K562 (cell line): ENCODE results near the gene EFR3B. TPM values are rescaled to one million over a fixed set of nuclear protein-coding genes. Genes with fewer than 3 reads are reported as not detected.

Experiments
- ATAC-seq: fragments of 200-7000 bp; cut with Tn5 transposase; 3 replicates; pipeline ENCODE4 v1.9.1; 2020; ENCODE audit warnings: moderate library complexity
- BruUV-seq: library from RNA; stranded (reverse); fragments of 400-500 nt; replicated peaks from 2 replicates; lab custom pipeline; 2021; lab: Mats Ljungman, UMichigan
- CTCF ChIA-PET: fragments of 300-600 bp; formaldehyde crosslinking; extraction: SDS; loops from one replicate; lab custom pipeline; 2021; ENCODE audit warnings: low intra/inter-chr PET ratio; lab: Yijun Ruan, JAX
- POLR2A ChIA-PET: fragments of 300-600, 350-650 bp; sonication (Branson Sonifier 250); formaldehyde crosslinking; extraction: SDS; loops from one replicate; lab custom pipeline; 2021; ENCODE audit warnings: antibody characterized with exemption, inconsistent platforms; lab: Yijun Ruan, JAX
- DNase-seq, 4 experiments: peaks; one replicate each; pipeline versions ENCODE4 v3.0.0 to v3.0.0-alpha.2; 2011 to 2018; ENCODE audit warnings: low spot score in 3 of 4, mixed read lengths in 3 of 4; ENCODE audit errors: extremely low read depth in 1 of 4
- FAIRE-seq: peaks from 2 replicates; lab custom pipeline; 2011; peaks lifted over from hg19 to GRCh38; lab: Jason Lieb, UNC
- H2AFZ ChIP-seq: 2 replicates; pipeline ENCODE4 v1.6.0; 2011; ENCODE audit warnings: low read depth, low read length, control low read depth, inconsistent platforms
- H3K27ac ChIP-seq: fragments of 200-600 bp; 3 replicates; pipeline ENCODE4 v1.8.0; 2011; ENCODE audit warnings: low read depth, mild to moderate bottlenecking, control low read depth, inconsistent platforms, low read length, moderate library complexity, mixed read lengths; ENCODE audit errors: extremely low read depth
- H3K27me3 ChIP-seq, 2 experiments: fragments of 300-600 bp in 1 of 2; 2 replicates in 1 of 2; 3 replicates in 1 of 2; pipeline versions ENCODE4 v1.6.0 to v1.8.0; 2011; ENCODE audit warnings: inconsistent platforms in 2 of 2, low read length in 2 of 2, mild to moderate bottlenecking in 1 of 2, mixed read lengths in 1 of 2, moderate library complexity in 1 of 2; ENCODE audit not compliant: control insufficient read depth in 2 of 2, insufficient read depth in 2 of 2
- H3K36me3 ChIP-seq: fragments of 300-600 bp; 3 replicates; pipeline ENCODE4 v1.8.0; 2011; ENCODE audit warnings: mild to moderate bottlenecking, low read length, inconsistent platforms; ENCODE audit not compliant: control insufficient read depth, insufficient read depth
- H3K4me1 ChIP-seq, 2 experiments: fragments of 200-600 bp in 1 of 2; replicated peaks in 1 of 2; 2 replicates in 1 of 2; 3 replicates in 1 of 2; pipeline versions ENCODE4 v1.5.1 to v1.8.0; 2011; ENCODE audit warnings: inconsistent platforms in 2 of 2, low read length in 2 of 2, mild to moderate bottlenecking in 1 of 2, mixed read lengths in 1 of 2, moderate library complexity in 1 of 2; ENCODE audit not compliant: control insufficient read depth in 2 of 2, insufficient read depth in 2 of 2
- H3K4me2 ChIP-seq: 2 replicates; pipeline ENCODE4 v1.6.1; 2011; ENCODE audit warnings: low read length, control low read depth, inconsistent platforms, mixed read lengths; ENCODE audit not compliant: insufficient read depth
- H3K4me3 ChIP-seq: fragments of 200-600 bp; sonication (generic), shearing (Covaris generic); 2 replicates; pipeline ENCODE4 v1.5.1; 2016; ENCODE audit warnings: control low read depth, inconsistent platforms
- H3K79me2 ChIP-seq: fragments of 200-600 bp; 3 replicates; pipeline ENCODE4 v1.8.0; 2011; ENCODE audit warnings: low read length, inconsistent platforms; ENCODE audit not compliant: control insufficient read depth, insufficient read depth
- H3K9ac ChIP-seq, 2 experiments: 2 replicates each; pipeline versions ENCODE4 v1.6.0 to v1.6.1; 2011; ENCODE audit warnings: low read depth in 2 of 2, low read length in 2 of 2, control low read depth in 1 of 2, inconsistent platforms in 1 of 2, mild to moderate bottlenecking in 1 of 2, mixed read lengths in 1 of 2; ENCODE audit not compliant: insufficient read depth in 1 of 2
- H3K9me1 ChIP-seq: one replicate; pipeline ENCODE4 v1.6.0; 2011; ENCODE audit warnings: inconsistent platforms, mild to moderate bottlenecking, low read length, moderate library complexity; ENCODE audit not compliant: control insufficient read depth, insufficient read depth
- H3K9me3 ChIP-seq: replicated peaks from 2 replicates; pipeline ENCODE4 v1.5.1; 2011; ENCODE audit warnings: low read depth, low read length, inconsistent platforms; ENCODE audit not compliant: control insufficient read depth, insufficient read depth
- H4K20me1 ChIP-seq: replicated peaks from 2 replicates; pipeline ENCODE4 v1.6.1; 2011; ENCODE audit warnings: low read length, inconsistent platforms, mixed read lengths; ENCODE audit not compliant: control insufficient read depth, insufficient read depth
- CBX3 ChIP-seq, 2 experiments: IDR thresholded peaks; 1 replicate in 1 of 2; 2 replicates in 1 of 2; pipeline ENCODE4 v1.6.1; 2012; ENCODE audit warnings: inconsistent platforms in 2 of 2, low read length in 2 of 2, borderline replicate concordance in 1 of 2, control low read depth in 1 of 2
- CSDE1 ChIP-seq, 2 experiments: fragments of 450-650 bp; IDR thresholded peaks; 2 replicates each; pipeline ENCODE4 v1.6.1; 2016; ENCODE audit warnings: mild to moderate bottlenecking in 1 of 2
- KDM1A ChIP-seq, 2 experiments: fragments of 450-650 bp; IDR thresholded peaks; 2 replicates each; pipeline ENCODE4 v1.6.1; 2016; ENCODE audit warnings: mild to moderate bottlenecking in 2 of 2
- NFE2L1 ChIP-seq: fragments of 450-650 bp; IDR thresholded peaks from 2 replicates; pipeline ENCODE4 v1.6.1; 2016; ENCODE audit warnings: missing genetic modification characterization, low read depth, mild to moderate bottlenecking, missing compliant biosample characterization, moderate library complexity, borderline replicate concordance
- SETDB1 ChIP-seq: IDR thresholded peaks from one replicate; pipeline ENCODE4 v1.6.1; 2012; ENCODE audit warnings: low read length, control low read depth, inconsistent platforms
- SP1 ChIP-seq: sonication (generic); formaldehyde crosslinking; IDR thresholded peaks from 2 replicates; pipeline ENCODE4 v1.8.1; 2022; ENCODE audit warnings: mild to moderate bottlenecking, missing genetic modification reagents
- TAF9B ChIP-seq: fragments of 450-650 bp; IDR thresholded peaks from 2 replicates; pipeline ENCODE4 v1.6.1; 2018; ENCODE audit warnings: mild to moderate bottlenecking; ENCODE audit not compliant: partially characterized antibody
- TRIM25 ChIP-seq: fragments of 450-650 bp; IDR thresholded peaks from 2 replicates; pipeline ENCODE4 v1.7.0; 2016; ENCODE audit warnings: borderline replicate concordance
- ZBTB40 ChIP-seq, 2 experiments: fragments of 450-650 bp in 1 of 2; sonication (generic) in 1 of 2; formaldehyde crosslinking in 1 of 2; IDR thresholded peaks; 2 replicates each; pipeline versions ENCODE4 v1.7.1 to v1.9.0; 2016 to 2022; ENCODE audit warnings: inconsistent platforms in 1 of 2, mild to moderate bottlenecking in 1 of 2, missing genetic modification reagents in 1 of 2
- WGBS: fragments of 100-300 bp; shearing (Covaris generic); methylation state at CpG from one replicate; pipeline ENCODE4 v1.1.6; 2016; ENCODE audit warnings: low coverage, mixed read lengths; ENCODE audit not compliant: insufficient coverage; ENCODE audit errors: missing lambda C conversion rate; 5-methylcytosine and 5-hydroxymethylcytosine counted together
- in situ Hi-C: fragments of 300-500 bp; cut with MboI; formaldehyde crosslinking; loops from 4 replicates; pipeline ENCODE4 v1.15.0; 2018; ENCODE audit warnings: inconsistent platforms, mixed read lengths
- intact Hi-C: fragments of 100-400 bp; cut with micrococcal nuclease; formaldehyde crosslinking; loops from 2 replicates; pipeline ENCODE4 v1.14.2; 2022
- polyA plus RNA-seq, 8 experiments: library from polyadenylated mRNA; depleted of rRNA in 4 of 8; stranded (reverse) in 5 of 8; unstranded in 3 of 8; fragments of >200 nt; fragmentation: Nextera tagmentation in 2 of 8; fragmentation: Illumina TruSeq in 1 of 8; extraction: Ambion mirVana in 2 of 8; extraction: Trizol in 1 of 8; gene quantifications; 2 replicates each; pipeline versions ENCODE4 v1.2.1 to v1.2.3, GENCODE V29; 2011 to 2014; ENCODE audit warnings: inconsistent platforms in 1 of 8, missing spikeins in 1 of 8
- total RNA-seq, 7 experiments: library from RNA; depleted of rRNA in 6 of 7; stranded (reverse); fragments of >200 nt in 6 of 7; fragmentation: Illumina TruSeq in 2 of 7; extraction: Trizol in 2 of 7; gene quantifications; 2 replicates each; pipeline versions ENCODE4 v1.2.1 to v1.2.3, GENCODE V29; 2011 to 2021; ENCODE audit warnings: low replicate concordance in 1 of 7

EFR3B gene
- total and polyA plus RNA-seq, 9 of the 15 experiments (the other 6 are each of a cell fraction or from before 2014, with no cell fraction given) = not detected

- no peak for TF ChIP-seq NFE2L1 (tag)
- TF ChIP-seq CBX3 (IDR thresholded peaks at IDR 0.05; ENCODE audit: borderline replicate concordance in 1 of 2, low read length in 2 of 2) = no peak
- TF ChIP-seq SP1 (CRISPR knock-in tag) = no peak
Measured at GRCh38 chr2:25074826-25075225, 33.0 kb downstream of the EFR3B start (continued).

- Histone ChIP-seq H4K20me1 (no peaks in the 10 kb centered on the region), H3K36me3 (no peaks in the 10 kb centered on the region), H3K9me3 (no peaks in the 10 kb centered on the region), H3K9ac (no peak overlapping the region), H3K4me3 (no peak overlapping the region), H3K4me2 (no peak overlapping the region), H3K9me1 (no peaks in the 10 kb centered on the region), H3K27ac (no peak overlapping the region), H3K4me1 (no peaks in the 10 kb centered on the region), H3K79me2 (no peaks in the 10 kb centered on the region), H3K27me3 (peaks cover 35 to 49% of the 10 kb centered on the region in 2 experiments), H2AFZ (no peak overlapping the region)
- WGBS = 0% methylated on average over 5 of the region's 5 CpGs
- ChIA-PET CTCF (no interaction called here), POLR2A (interaction anchor here (0.7 kb wide), 1 partner anchor 41 kb away, joined by 3 read pairs; no protein-coding TSS in a partner anchor)
- no TSS peak for BruUV-seq
- intact Hi-C loops (no loop called here), in situ Hi-C loops (no loop called here)
- ATAC-seq (no peak), FAIRE-seq (no peak), DNase-seq (no peak)
- TF ChIP-seq KDM1A (IDR thresholded peaks at IDR 0.05) (peak; percentile 9 to 53; a peak in 1 of 4 replicates), TAF9B (no peak), ZBTB40 (IDR thresholded peaks at IDR 0.05) (no peak), ZBTB40 (CRISPR knock-in tag; IDR thresholded peaks at IDR 0.05) (no peak), CSDE1 (IDR thresholded peaks at IDR 0.05) (no peak), TRIM25 (no peak), SETDB1 (no peak)
Measured at GRCh38 chr2:25076749-25077148, 34.9 kb downstream of the EFR3B start.
